Colon (tissue), 2 donors: ENCODE data around the gene KIDINS220.
A peak's percentile ranks its signal among the peaks of the same experiment; 100 is the strongest.

Experiments
- FAIRE-seq: peaks from 2 replicates; lab custom pipeline; 2012; peaks lifted over from hg19 to GRCh38; lab: Jason Lieb, UNC
- donor health status: control.
- donor health status: control.

KIDINS220 gene

GRCh38 chr2:8805278-8806210 is 31.9 kb downstream of the KIDINS220 start:
- no peak for FAIRE-seq

GRCh38 chr2:8803658-8804379 is 33.6 kb downstream of the KIDINS220 start:
- no peak for FAIRE-seq

GRCh38 chr2:8802741-8803140 is 34.7 kb downstream of the KIDINS220 start:
- no peak for FAIRE-seq

- FAIRE-seq, result no peak
Measured at GRCh38 chr2:8800821-8801220, 36.6 kb downstream of the KIDINS220 start.

- FAIRE-seq, result no peak
Measured at GRCh38 chr2:8800218-8800617, 37.2 kb downstream of the KIDINS220 start.

GRCh38 chr2:8799004-8799403 is 38.4 kb downstream of the KIDINS220 start:
- no peak for FAIRE-seq

GRCh38 chr2:8798393-8798792 is 39.0 kb downstream of the KIDINS220 start:
- no peak for FAIRE-seq

- no peak for FAIRE-seq
Measured at GRCh38 chr2:8797682-8798081, 39.7 kb downstream of the KIDINS220 start.

GRCh38 chr2:8796878-8797550 is 40.4 kb downstream of the KIDINS220 start:
- FAIRE-seq, result no peak

- FAIRE-seq, result no peak
Measured at GRCh38 chr2:8796315-8796848, 41.0 kb downstream of the KIDINS220 start.

- FAIRE-seq, result no peak
Measured at GRCh38 chr2:8794923-8795825, 42.2 kb downstream of the KIDINS220 start.

- no peak for FAIRE-seq
Measured at GRCh38 chr2:8790739-8791162, 46.7 kb downstream of the KIDINS220 start.

GRCh38 chr2:8786463-8786862 is 51.0 kb downstream of the KIDINS220 start:
- FAIRE-seq, result no peak

GRCh38 chr2:8779795-8780671 is 57.4 kb downstream of the KIDINS220 start:
- no peak for FAIRE-seq

GRCh38 chr2:8774371-8774770 is 63.0 kb downstream of the KIDINS220 start:
- no peak for FAIRE-seq

- no peak for FAIRE-seq
Measured at GRCh38 chr2:8767324-8767723, 70.1 kb downstream of the KIDINS220 start.

GRCh38 chr2:8761529-8762164 is 75.8 kb downstream of the KIDINS220 start:
- peak; percentile 92 for FAIRE-seq

- FAIRE-seq, result no peak
Measured at GRCh38 chr2:8756716-8757115, 80.7 kb downstream of the KIDINS220 start.

- FAIRE-seq, result no peak
Measured at GRCh38 chr2:8756230-8756629, 81.2 kb downstream of the KIDINS220 start.
